Stimulated activated CD8-positive, alpha-beta memory T cell treated with anti-CD3 and anti-CD28 coated beads, Interleukin-7, amount 100 ng/mL, for 1 hour (primary cell): ENCODE results near the gene SLC31A2.

ENCODE experiments used
- DNase-seq, 2 donors: peaks; one replicate each; pipeline ENCODE4 v3.0.0-alpha.2; 2020; ENCODE audit warnings: low read depth in 2 of 2

The SLC31A2 gene

GRCh38 chr9:113186137-113186755, 35.4 kb downstream of the SLC31A2 start:
- no peak for DNase-seq

GRCh38 chr9:113187929-113188595, 37.3 kb downstream of the SLC31A2 start:
- DNase-seq: no peak

- no peak for DNase-seq
Measured at GRCh38 chr9:113192455-113192854, 41.6 kb downstream of the SLC31A2 start.

- no peak for DNase-seq
Measured at GRCh38 chr9:113199683-113200329, 49.0 kb downstream of the SLC31A2 start.

GRCh38 chr9:113205432-113205831, 54.6 kb downstream of the SLC31A2 start:
- no peak for DNase-seq

GRCh38 chr9:113205861-113206260, 55.1 kb downstream of the SLC31A2 start:
- no peak for DNase-seq

GRCh38 chr9:113210815-113211214, 60.0 kb downstream of the SLC31A2 start:
- DNase-seq: no peak
